Measurements from ENCODE around the gene FCER2. TPM values are rescaled to one million over a fixed set of nuclear protein-coding genes. Genes with fewer than 3 reads are reported as not detected.
"Not testable (repeated sequence)": the region's sequence is repeated elsewhere in the genome, so short reads cannot be mapped to it uniquely, and the experiment has no call there.

FCER2 gene
- polyA plus RNA-seq, 4 donors, result 0.15 to 0.29 (median 0.17) TPM; not detected in 1

- DNase-seq (ENCODE audit: low read depth in 4 of 4, low spot score in 3 of 4), result no peak
Measured at GRCh38 chr19:7654401-7654800, 47.5 kb downstream of the FCER2 start.

GRCh38 chr19:7652061-7652641 is 49.8 kb downstream of the FCER2 start:
- peak; percentile 57 to 82 (median 70) for DNase-seq (ENCODE audit: low read depth in 4 of 4, low spot score in 3 of 4)

GRCh38 chr19:7650148-7650547 is 51.8 kb downstream of the FCER2 start:
- DNase-seq (ENCODE audit: low read depth in 4 of 4, low spot score in 3 of 4), result no peak

- DNase-seq (ENCODE audit: low read depth in 4 of 4, low spot score in 3 of 4), result no peak
Measured at GRCh38 chr19:7648265-7649014, 53.5 kb downstream of the FCER2 start.

GRCh38 chr19:7647156-7647555 is 54.8 kb downstream of the FCER2 start:
- DNase-seq (ENCODE audit: low read depth in 4 of 4, low spot score in 3 of 4), result no peak

- DNase-seq (ENCODE audit: low read depth in 4 of 4, low spot score in 3 of 4), result no peak
Measured at GRCh38 chr19:7646426-7646700, 55.6 kb downstream of the FCER2 start.

- no peak for DNase-seq (ENCODE audit: low read depth in 4 of 4, low spot score in 3 of 4)
Measured at GRCh38 chr19:7645656-7646425, 56.1 kb downstream of the FCER2 start.

- DNase-seq (ENCODE audit: low read depth in 4 of 4, low spot score in 3 of 4), result no peak
Measured at GRCh38 chr19:7645163-7645562, 56.8 kb downstream of the FCER2 start.

- DNase-seq (ENCODE audit: low read depth in 4 of 4, low spot score in 3 of 4), result no peak
Measured at GRCh38 chr19:7644550-7644877, 57.4 kb downstream of the FCER2 start.

- DNase-seq (ENCODE audit: low read depth in 4 of 4, low spot score in 3 of 4), result not testable (repeated sequence)
Measured at GRCh38 chr19:7643629-7644549, 58.0 kb downstream of the FCER2 start.

GRCh38 chr19:7643031-7643415 is 58.9 kb downstream of the FCER2 start:
- no peak for DNase-seq (ENCODE audit: low read depth in 4 of 4, low spot score in 3 of 4)

- DNase-seq (ENCODE audit: low read depth in 4 of 4, low spot score in 3 of 4), result no peak
Measured at GRCh38 chr19:7642295-7643030, 59.5 kb downstream of the FCER2 start.

GRCh38 chr19:7641290-7642276 is 60.3 kb downstream of the FCER2 start:
- DNase-seq (ENCODE audit: low read depth in 4 of 4, low spot score in 3 of 4), result no peak

- no peak for DNase-seq (ENCODE audit: low read depth in 4 of 4, low spot score in 3 of 4)
Measured at GRCh38 chr19:7640803-7641202, 61.1 kb downstream of the FCER2 start.

GRCh38 chr19:7639863-7640348 is 62.0 kb downstream of the FCER2 start:
- DNase-seq (ENCODE audit: low read depth in 4 of 4, low spot score in 3 of 4), result no peak

- no peak for DNase-seq (ENCODE audit: low read depth in 4 of 4, low spot score in 3 of 4)
Measured at GRCh38 chr19:7638802-7639465, 63.0 kb downstream of the FCER2 start.
